Measurements from ENCODE around the gene C19orf25.

The C19orf25 gene

DNA sequence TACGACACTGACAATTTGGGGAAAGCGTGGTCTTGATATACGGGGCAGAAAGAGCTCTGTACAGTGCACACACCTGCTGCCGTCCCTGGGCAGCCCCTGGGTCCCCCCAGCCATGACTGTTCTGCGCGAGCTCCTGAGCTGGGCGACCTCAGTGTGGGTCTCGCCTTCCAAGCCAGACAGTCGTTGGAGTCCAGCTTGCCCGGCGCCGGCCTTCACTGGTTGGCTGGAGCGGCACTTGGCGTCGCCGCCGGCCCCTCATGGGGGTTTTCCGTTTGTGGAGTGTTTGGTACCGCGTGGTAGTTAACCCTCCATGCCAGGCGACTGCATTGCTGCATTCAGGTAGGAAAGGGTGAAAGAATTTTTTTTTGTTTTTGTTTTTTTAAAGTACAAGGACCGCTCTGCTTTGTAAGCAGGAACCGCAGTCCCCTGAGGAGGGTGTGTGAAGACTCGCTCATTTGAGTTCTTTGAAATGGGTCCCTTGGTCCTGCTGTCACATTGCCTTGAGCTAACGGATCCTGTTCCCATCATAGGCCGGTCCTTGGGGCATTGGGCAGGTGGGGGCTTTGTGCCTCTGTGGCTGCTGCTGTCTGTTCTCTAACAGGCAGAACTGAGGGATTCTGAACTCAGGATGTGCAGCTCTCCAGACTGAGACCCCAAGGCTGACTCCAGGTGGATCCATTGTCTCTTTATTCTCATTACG lies 51.6 kb downstream of the C19orf25 start:
- TF ChIP-seq CTCF (conservative IDR thresholded peaks at IDR 0.05; ENCODE audit: control insufficient read depth, insufficient read depth, low read depth, low read length), result no peak
- DNase-seq (ENCODE audit: low read depth), result no peak
- no peak overlapping the region for H3K4me3 ChIP-seq (ENCODE audit: control insufficient read depth, low read depth, low read length)

DNA sequence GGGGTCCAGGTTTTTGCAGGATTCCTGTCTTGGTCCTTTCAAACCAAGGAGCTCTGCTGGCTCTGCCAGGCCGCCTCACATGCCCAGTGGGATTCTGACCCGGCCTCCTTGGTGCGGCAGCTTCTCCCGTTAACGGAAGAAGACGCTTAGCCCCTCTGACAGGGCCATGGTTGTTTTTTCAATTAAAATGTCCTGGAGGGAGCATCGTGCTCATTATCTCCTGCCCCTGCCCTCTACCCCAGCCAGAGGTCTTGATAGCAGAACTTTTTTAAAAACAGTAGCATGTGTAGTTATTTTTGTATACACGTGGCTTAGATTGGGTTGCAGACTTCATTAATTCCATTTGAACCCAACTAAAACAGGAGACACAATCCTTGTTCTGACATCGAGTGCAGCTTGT lies 52.3 kb downstream of the C19orf25 start:
- no peak for TF ChIP-seq CTCF (conservative IDR thresholded peaks at IDR 0.05; ENCODE audit: control insufficient read depth, insufficient read depth, low read depth, low read length)
- no peak overlapping the region for H3K4me3 ChIP-seq (ENCODE audit: control insufficient read depth, low read depth, low read length)

DNA sequence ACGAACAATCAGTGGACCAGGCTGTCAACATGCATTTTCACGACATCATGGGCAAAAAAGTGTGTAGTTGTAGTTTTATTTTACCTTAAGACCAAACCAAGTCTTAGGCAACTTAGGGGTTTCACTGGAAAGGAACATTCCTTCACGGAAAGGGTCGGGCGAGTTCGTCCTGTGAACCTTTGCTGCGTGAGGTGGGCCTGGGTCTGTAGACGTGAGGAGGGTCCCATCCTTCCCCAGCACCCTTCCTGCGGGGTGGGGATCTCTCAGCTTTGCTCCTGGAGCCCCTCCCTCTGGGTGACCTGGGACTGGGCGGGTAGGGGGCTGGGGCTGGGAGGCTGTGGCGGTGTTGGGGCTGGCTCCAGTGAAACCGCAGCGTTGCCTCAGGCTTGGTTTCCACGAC lies 53.1 kb downstream of the C19orf25 start:
- H3K4me3 ChIP-seq (ENCODE audit: control insufficient read depth, low read depth, low read length), result no peak overlapping the region
- no peak for TF ChIP-seq CTCF (conservative IDR thresholded peaks at IDR 0.05; ENCODE audit: control insufficient read depth, insufficient read depth, low read depth, low read length)
- DNase-seq (ENCODE audit: low read depth), result no peak

More for the DNA sequence above, 52.3 kb downstream of the C19orf25 start:
- DNase-seq (ENCODE audit: low read depth), result no peak

- TF ChIP-seq CTCF (conservative IDR thresholded peaks at IDR 0.05; ENCODE audit: control insufficient read depth, insufficient read depth, low read depth, low read length), result no peak
- DNase-seq (ENCODE audit: low read depth), result no peak
- no peak overlapping the region for H3K4me3 ChIP-seq (ENCODE audit: control insufficient read depth, low read depth, low read length)
These were observed 53.7 kb downstream of the C19orf25 start for GRCh38 chr19:1425102-1425837.

- no peak for DNase-seq (ENCODE audit: low read depth)
- H3K4me3 ChIP-seq (ENCODE audit: control insufficient read depth, low read depth, low read length), result no peak overlapping the region
- TF ChIP-seq CTCF (conservative IDR thresholded peaks at IDR 0.05; ENCODE audit: control insufficient read depth, insufficient read depth, low read depth, low read length), result no peak
These were observed 54.6 kb downstream of the C19orf25 start for GRCh38 chr19:1424192-1424955.

GRCh38 chr19:1423436-1424191 lies 55.4 kb downstream of the C19orf25 start:
- H3K4me3 ChIP-seq (ENCODE audit: control insufficient read depth, low read depth, low read length), result no peak overlapping the region
- no peak for DNase-seq (ENCODE audit: low read depth)
- no peak for TF ChIP-seq CTCF (conservative IDR thresholded peaks at IDR 0.05; ENCODE audit: control insufficient read depth, insufficient read depth, low read depth, low read length)
